Measurements from ENCODE around the gene TTLL12. TPM values are rescaled to one million over a fixed set of nuclear protein-coding genes. Genes with fewer than 3 reads are reported as not detected.

Gene TTLL12
- total and polyA plus RNA-seq, 2 donors (not counting 1 experiment from before 2014, with no cell fraction given): 11.0 to 21.3 TPM

- Histone ChIP-seq H3K9me3 (ENCODE audit: control extremely low read depth in 1 of 3, control insufficient read depth in 2 of 3, insufficient read depth in 1 of 3, low read length in 2 of 3) (peaks cover 0 to 5% (median 0%) of the 10 kb centered on the region in 3 donors), H3K79me2 (ENCODE audit: control insufficient read depth, insufficient read depth, low read length) (no peaks in the 10 kb centered on the region), H4K20me1 (ENCODE audit: control insufficient read depth, insufficient read depth, low read length, poor library complexity, severe bottlenecking) (no peaks in the 10 kb centered on the region), H3K4me2 (replicated peaks; ENCODE audit: low read depth, low read length, poor library complexity, severe bottlenecking) (no peak overlapping the region), H3K27ac (ENCODE audit: low read length in 2 of 2) (no peak overlapping the region), H3K9ac (ENCODE audit: low read length) (no peak overlapping the region), H3K36me3 (replicated peaks in 1 of 2; ENCODE audit: control extremely low read depth in 1 of 2, control insufficient read depth in 1 of 2, extremely low read depth in 1 of 2, insufficient read depth in 2 of 2, low read length in 1 of 2) (no peaks in the 10 kb centered on the region), H2AFZ (ENCODE audit: insufficient read depth, low read depth, low read length, poor library complexity, severe bottlenecking) (no peak overlapping the region), H3K4me1 (ENCODE audit: control insufficient read depth in 2 of 2, insufficient read depth in 2 of 2, low read length in 2 of 2) (no peaks in the 10 kb centered on the region), H3K4me3 (ENCODE audit: control extremely low read depth in 1 of 5, extremely low read depth in 1 of 5, insufficient read depth in 1 of 5, low read depth in 2 of 5, low read length in 4 of 5) (no peak overlapping the region), H3K27me3 (replicated peaks in 1 of 4; ENCODE audit: control extremely low read depth in 1 of 4, control insufficient read depth in 3 of 4, insufficient read depth in 4 of 4, low read length in 3 of 4) (no peaks in the 10 kb centered on the region)
- intact Hi-C loops (cut with micrococcal nuclease): no loop called here
- ChIA-PET POLR2A (no interaction called here), CTCF (no interaction called here)
- DNase-seq (no peak), ATAC-seq (ENCODE audit: low read depth) (no peak)
- Mint-ChIP-seq H3K4me1 (no peaks in the 10 kb centered on the region), H3K27ac (no peak overlapping the region), H3K4me3 (no peak overlapping the region), H3K9me3 (ENCODE audit: insufficient read depth) (no peaks in the 10 kb centered on the region), H3K27me3 (peaks cover 20% of the 10 kb centered on the region)
- no peak for TF ChIP-seq EZH2 (IDR thresholded peaks at IDR 0.05; ENCODE audit: borderline replicate concordance, insufficient read depth, low read depth, low read length, poor library complexity, severe bottlenecking)
- TF ChIP-seq CTCF (IDR thresholded peaks at IDR 0.05): no peak
- WGBS (ENCODE audit: insufficient coverage): 94% methylated on average over 31 of the region's 32 CpGs
Measured at GRCh38 chr22:43217285-43218030, 30.5 kb upstream of the TTLL12 start.

GRCh38 chr22:43216738-43217137 lies 29.8 kb upstream of the TTLL12 start:
- peaks cover 20% of the 10 kb centered on the region for H3K27me3 Mint-ChIP-seq
- Histone ChIP-seq H3K36me3 (replicated peaks in 1 of 2; ENCODE audit: control extremely low read depth in 1 of 2, control insufficient read depth in 1 of 2, extremely low read depth in 1 of 2, insufficient read depth in 2 of 2, low read length in 1 of 2) (no peaks in the 10 kb centered on the region), H3K9me3 (ENCODE audit: control extremely low read depth in 1 of 3, control insufficient read depth in 2 of 3, insufficient read depth in 1 of 3, low read length in 2 of 3) (peaks cover 0 to 5% (median 0%) of the 10 kb centered on the region in 3 donors), H3K4me1 (ENCODE audit: control insufficient read depth in 2 of 2, insufficient read depth in 2 of 2, low read length in 2 of 2) (no peaks in the 10 kb centered on the region), H3K4me3 (ENCODE audit: control extremely low read depth in 1 of 5, extremely low read depth in 1 of 5, insufficient read depth in 1 of 5, low read depth in 2 of 5, low read length in 4 of 5) (no peak overlapping the region), H3K9ac (ENCODE audit: low read length) (no peak overlapping the region), H3K27me3 (replicated peaks in 1 of 4; ENCODE audit: control extremely low read depth in 1 of 4, control insufficient read depth in 3 of 4, insufficient read depth in 4 of 4, low read length in 3 of 4) (no peaks in the 10 kb centered on the region), H2AFZ (ENCODE audit: insufficient read depth, low read depth, low read length, poor library complexity, severe bottlenecking) (no peak overlapping the region), H3K27ac (ENCODE audit: low read length in 2 of 2) (no peak overlapping the region), H4K20me1 (ENCODE audit: control insufficient read depth, insufficient read depth, low read length, poor library complexity, severe bottlenecking) (no peaks in the 10 kb centered on the region), H3K79me2 (ENCODE audit: control insufficient read depth, insufficient read depth, low read length) (no peaks in the 10 kb centered on the region), H3K4me2 (replicated peaks; ENCODE audit: low read depth, low read length, poor library complexity, severe bottlenecking) (no peak overlapping the region)
- DNase-seq: no peak
- intact Hi-C loops (cut with micrococcal nuclease): no loop called here
- CTCF ChIA-PET: no interaction called here
- WGBS (ENCODE audit: insufficient coverage): 56% methylated on average over 2 of the region's 6 CpGs
- no peaks in the 10 kb centered on the region for H3K4me1 Mint-ChIP-seq
- TF ChIP-seq CTCF (IDR thresholded peaks at IDR 0.05) (no peak), EZH2 (IDR thresholded peaks at IDR 0.05; ENCODE audit: borderline replicate concordance, insufficient read depth, low read depth, low read length, poor library complexity, severe bottlenecking) (no peak)
- ATAC-seq (ENCODE audit: low read depth): no peak
- no peak overlapping the region for H3K27ac Mint-ChIP-seq
- no peaks in the 10 kb centered on the region for H3K9me3 Mint-ChIP-seq (ENCODE audit: insufficient read depth)
- POLR2A ChIA-PET: no interaction called here
- H3K4me3 Mint-ChIP-seq: no peak overlapping the region

Data from B cell (primary cell).